ENCODE measurements around the gene DENND10.

Gene DENND10

DNA sequence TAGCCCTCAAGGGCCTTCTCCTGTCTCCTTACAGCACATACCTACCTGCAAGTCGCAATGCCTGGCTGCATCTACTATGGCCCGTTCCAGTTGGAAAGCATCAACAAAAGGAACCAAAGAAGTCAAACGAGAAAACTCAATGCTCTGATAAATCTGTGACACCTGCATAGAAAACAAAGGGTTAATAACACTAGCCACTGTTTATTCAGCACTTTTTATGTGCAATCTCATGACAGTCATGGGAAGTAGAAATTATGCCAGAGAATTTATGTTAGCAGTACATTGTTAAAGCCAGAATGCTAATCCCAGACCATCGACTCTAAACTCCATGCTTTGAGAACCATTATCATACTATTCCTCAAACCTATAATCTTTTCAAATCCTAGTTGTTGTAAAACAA lies 44.4 kb upstream of the DENND10 start:
- no peaks in the 10 kb centered on the region for H3K9me3 ChIP-seq (replicated peaks; ENCODE audit: insufficient read depth, low read length)
- H3K27ac ChIP-seq (ENCODE audit: low read length) = no peak overlapping the region
- no peak for TF ChIP-seq EZH2phosphoT487 (IDR thresholded peaks at IDR 0.05; ENCODE audit: low read length)
- TF ChIP-seq, protein P1, sequence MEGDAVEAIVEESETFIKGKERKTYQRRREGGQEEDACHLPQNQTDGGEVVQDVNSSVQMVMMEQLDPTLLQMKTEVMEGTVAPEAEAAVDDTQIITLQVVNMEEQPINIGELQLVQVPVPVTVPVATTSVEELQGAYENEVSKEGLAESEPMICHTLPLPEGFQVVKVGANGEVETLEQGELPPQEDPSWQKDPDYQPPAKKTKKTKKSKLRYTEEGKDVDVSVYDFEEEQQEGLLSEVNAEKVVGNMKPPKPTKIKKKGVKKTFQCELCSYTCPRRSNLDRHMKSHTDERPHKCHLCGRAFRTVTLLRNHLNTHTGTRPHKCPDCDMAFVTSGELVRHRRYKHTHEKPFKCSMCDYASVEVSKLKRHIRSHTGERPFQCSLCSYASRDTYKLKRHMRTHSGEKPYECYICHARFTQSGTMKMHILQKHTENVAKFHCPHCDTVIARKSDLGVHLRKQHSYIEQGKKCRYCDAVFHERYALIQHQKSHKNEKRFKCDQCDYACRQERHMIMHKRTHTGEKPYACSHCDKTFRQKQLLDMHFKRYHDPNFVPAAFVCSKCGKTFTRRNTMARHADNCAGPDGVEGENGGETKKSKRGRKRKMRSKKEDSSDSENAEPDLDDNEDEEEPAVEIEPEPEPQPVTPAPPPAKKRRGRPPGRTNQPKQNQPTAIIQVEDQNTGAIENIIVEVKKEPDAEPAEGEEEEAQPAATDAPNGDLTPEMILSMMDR (IDR thresholded peaks at IDR 0.05; ENCODE audit: low read length) = no peak
- TF ChIP-seq EZH2 (optimal IDR thresholded peaks at IDR 0.05; ENCODE audit: low read depth, low read length) = no peak
- H3K27me3 ChIP-seq (replicated peaks; ENCODE audit: insufficient read depth, low read length) = no peaks in the 10 kb centered on the region
- no peaks in the 10 kb centered on the region for H3K4me1 ChIP-seq (ENCODE audit: low read length)
- no peak for DNase-seq
- no peak overlapping the region for H3K4me2 ChIP-seq (ENCODE audit: low read depth, low read length)
- no peak overlapping the region for H3K4me3 ChIP-seq (ENCODE audit: low read length)
- no peak overlapping the region for H3K9ac ChIP-seq (ENCODE audit: low read length)
- peaks cover 97% of the 10 kb centered on the region for H3K79me2 ChIP-seq (ENCODE audit: low read length)
- peaks cover 7% of the 10 kb centered on the region; the same call in 1 of the 2 replicates for H3F3A ChIP-seq (ENCODE audit: insufficient read depth, low read length)
- H3K9me2 ChIP-seq (replicated peaks; ENCODE audit: insufficient read depth, low read length) = no peaks in the 10 kb centered on the region
- peaks cover 16% of the 10 kb centered on the region for H4K20me1 ChIP-seq (ENCODE audit: insufficient read depth, low read length)
- H3K36me3 ChIP-seq (replicated peaks; ENCODE audit: insufficient read depth, low read length) = peaks cover 49% of the 10 kb centered on the region; the same call in 1 of the 2 replicates
- H2AFZ ChIP-seq (ENCODE audit: low read length) = no peak overlapping the region

DNA sequence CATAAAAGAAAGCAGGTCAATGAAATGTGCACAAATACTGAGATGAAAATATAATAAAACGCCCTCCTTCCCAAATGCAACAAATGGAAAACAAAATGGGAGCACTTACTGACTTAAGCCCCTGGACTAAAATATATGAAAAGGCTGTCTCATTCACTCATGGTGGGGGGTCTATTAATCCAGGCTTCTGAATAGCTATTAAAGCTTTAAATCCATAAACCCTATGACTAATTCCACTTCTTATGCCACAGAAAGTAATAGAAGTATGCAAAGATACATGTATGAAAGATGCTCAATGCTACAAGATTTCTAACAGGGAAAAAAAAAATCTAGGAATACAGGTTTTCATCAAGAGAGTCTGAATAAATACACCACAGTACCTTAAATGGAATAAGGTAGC lies 43.8 kb upstream of the DENND10 start:
- Histone ChIP-seq H3K27me3 (replicated peaks; ENCODE audit: insufficient read depth, low read length) (no peaks in the 10 kb centered on the region), H3K9me2 (replicated peaks; ENCODE audit: insufficient read depth, low read length) (no peaks in the 10 kb centered on the region), H3K4me3 (ENCODE audit: low read length) (no peak overlapping the region), H3K9me3 (replicated peaks; ENCODE audit: insufficient read depth, low read length) (no peaks in the 10 kb centered on the region), H3K27ac (ENCODE audit: low read length) (no peak overlapping the region), H3K79me2 (ENCODE audit: low read length) (peaks cover 97% of the 10 kb centered on the region), H2AFZ (ENCODE audit: low read length) (no peak overlapping the region), H4K20me1 (ENCODE audit: insufficient read depth, low read length) (peaks cover 16% of the 10 kb centered on the region), H3K36me3 (replicated peaks; ENCODE audit: insufficient read depth, low read length) (peaks cover 53% of the 10 kb centered on the region), H3K4me1 (ENCODE audit: low read length) (no peaks in the 10 kb centered on the region), H3K4me2 (ENCODE audit: low read depth, low read length) (no peak overlapping the region), H3F3A (ENCODE audit: insufficient read depth, low read length) (peaks cover 7% of the 10 kb centered on the region; the same call in 1 of the 2 replicates), H3K9ac (ENCODE audit: low read length) (no peak overlapping the region)
- TF ChIP-seq EZH2phosphoT487 (IDR thresholded peaks at IDR 0.05; ENCODE audit: low read length) (no peak), EZH2 (optimal IDR thresholded peaks at IDR 0.05; ENCODE audit: low read depth, low read length) (no peak)
- TF ChIP-seq, protein P1 (IDR thresholded peaks at IDR 0.05; ENCODE audit: low read length) = no peak
- no peak for DNase-seq

DNA sequence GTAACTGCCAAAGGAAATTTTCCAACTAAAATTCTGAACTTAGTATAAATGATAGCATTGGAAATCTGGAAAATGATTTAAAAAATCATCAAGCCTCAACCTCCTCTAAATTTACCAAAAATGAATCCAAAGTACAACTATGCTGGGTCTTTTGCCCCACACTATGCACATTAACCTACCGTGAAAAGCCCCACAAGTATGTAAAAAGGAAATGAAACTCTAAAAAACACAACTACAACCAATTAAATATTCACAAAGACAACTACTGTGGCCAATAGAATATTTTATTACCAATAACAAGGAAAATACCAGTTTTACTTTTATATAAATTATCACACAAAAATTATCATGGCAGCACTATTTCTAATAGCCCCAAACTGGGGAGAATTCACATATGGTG lies 42.6 kb upstream of the DENND10 start:
- Histone ChIP-seq H4K20me1 (ENCODE audit: insufficient read depth, low read length) (peaks cover 16% of the 10 kb centered on the region), H3K4me1 (ENCODE audit: low read length) (no peaks in the 10 kb centered on the region), H3K4me2 (ENCODE audit: low read depth, low read length) (no peak overlapping the region), H3K36me3 (replicated peaks; ENCODE audit: insufficient read depth, low read length) (peaks cover 57% of the 10 kb centered on the region), H3F3A (ENCODE audit: insufficient read depth, low read length) (peaks cover 10% of the 10 kb centered on the region; the same call in 1 of the 2 replicates), H3K79me2 (ENCODE audit: low read length) (peaks cover 100% of the 10 kb centered on the region), H3K27me3 (replicated peaks; ENCODE audit: insufficient read depth, low read length) (no peaks in the 10 kb centered on the region), H3K27ac (ENCODE audit: low read length) (no peak overlapping the region), H3K4me3 (ENCODE audit: low read length) (no peak overlapping the region), H3K9me2 (replicated peaks; ENCODE audit: insufficient read depth, low read length) (no peaks in the 10 kb centered on the region), H2AFZ (ENCODE audit: low read length) (no peak overlapping the region), H3K9me3 (replicated peaks; ENCODE audit: insufficient read depth, low read length) (no peaks in the 10 kb centered on the region), H3K9ac (ENCODE audit: low read length) (no peak overlapping the region)
- no peak for TF ChIP-seq EZH2 (optimal IDR thresholded peaks at IDR 0.05; ENCODE audit: low read depth, low read length)
- TF ChIP-seq EZH2phosphoT487 (IDR thresholded peaks at IDR 0.05; ENCODE audit: low read length) = no peak
- TF ChIP-seq, protein P1 (IDR thresholded peaks at IDR 0.05; ENCODE audit: low read length) = no peak
- no peak for DNase-seq
